GM18499 (cell line): ENCODE data around the gene PSTPIP1.
A peak's percentile ranks its signal among the peaks of the same experiment; 100 is the strongest.

Source experiments
- ATAC-seq: cut with Tn5 transposase; IDR thresholded peaks from one replicate; pipeline ENCODE4 v1.9.1; 2021; ENCODE audit warnings: moderate number of reproducible peaks; ENCODE audit not compliant: insufficient read depth, unreplicated experiment

PSTPIP1 gene

GRCh38 chr15:77064063-77064462, 69.1 kb downstream of the PSTPIP1 start:
- no peak for ATAC-seq

DNA sequence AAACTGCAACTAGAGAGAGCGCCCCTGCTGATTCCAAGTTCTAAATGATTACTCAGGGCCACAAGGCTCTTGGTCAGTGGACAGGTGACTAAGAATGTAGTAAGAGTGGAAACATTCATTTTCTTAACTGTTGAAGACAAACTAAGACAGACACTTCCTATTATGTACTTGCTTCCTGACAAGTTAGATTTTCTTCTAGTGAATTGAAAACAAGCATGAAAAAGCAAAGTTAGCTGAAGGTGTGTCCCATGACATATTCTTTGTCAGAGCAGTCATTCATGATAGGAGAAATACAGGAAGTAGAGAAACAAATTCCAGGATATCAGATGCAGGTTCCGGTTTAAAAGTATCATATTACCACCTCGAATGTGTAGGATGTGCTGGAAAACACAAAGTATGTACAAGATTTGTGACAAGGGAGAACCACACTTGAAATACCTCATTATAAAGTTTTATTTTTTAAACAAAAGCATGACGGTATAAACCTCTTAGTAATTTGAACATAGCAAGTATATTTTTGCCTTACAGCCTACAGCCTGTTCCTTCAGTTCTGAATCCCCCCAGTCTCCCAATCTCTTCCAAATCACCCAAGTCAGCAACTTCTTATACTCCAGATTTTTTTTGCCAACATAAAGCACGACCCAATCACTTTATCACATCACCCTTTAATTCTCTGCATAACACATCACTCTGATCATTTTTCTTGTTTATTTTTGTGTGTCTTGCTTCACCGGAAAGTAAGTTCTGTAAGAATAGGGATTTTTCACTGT, 69.8 kb downstream of the PSTPIP1 start:
- ATAC-seq = no peak

- ATAC-seq = no peak
Measured at GRCh38 chr15:77066971-77067690, 72.2 kb downstream of the PSTPIP1 start.

GRCh38 chr15:77067691-77068367, 72.9 kb downstream of the PSTPIP1 start:
- no peak for ATAC-seq

- ATAC-seq = no peak
Measured at GRCh38 chr15:77068633-77069032, 73.7 kb downstream of the PSTPIP1 start.

DNA sequence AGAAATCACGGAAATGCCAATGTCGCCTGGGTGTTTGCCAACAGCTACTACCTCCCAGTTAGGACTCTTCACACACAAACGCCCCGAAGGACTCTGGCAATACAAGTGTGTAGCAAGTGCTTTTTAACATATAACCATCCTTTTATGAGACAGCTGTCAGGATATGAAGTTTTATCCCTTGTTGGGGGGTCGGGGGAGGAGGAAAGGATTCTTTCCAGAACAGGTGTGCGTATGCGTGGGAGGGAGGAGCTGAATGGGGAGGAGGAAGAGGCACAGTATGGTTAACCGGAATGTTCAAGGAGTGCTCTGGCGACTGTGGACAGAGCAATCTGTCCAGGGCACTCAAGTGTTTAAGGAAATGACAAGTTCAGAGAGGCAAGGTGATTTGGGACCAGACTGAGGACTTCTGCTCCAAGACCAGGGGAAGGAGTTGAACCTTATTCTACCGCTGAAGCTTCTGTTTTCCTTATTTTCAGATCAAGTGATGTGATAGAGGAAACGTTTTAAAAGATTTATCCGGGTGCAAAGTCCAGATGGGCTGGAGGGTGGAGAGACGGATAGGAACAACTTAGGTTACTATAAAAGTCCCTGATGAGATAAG, 74.7 kb downstream of the PSTPIP1 start:
- ATAC-seq = no peak

DNA sequence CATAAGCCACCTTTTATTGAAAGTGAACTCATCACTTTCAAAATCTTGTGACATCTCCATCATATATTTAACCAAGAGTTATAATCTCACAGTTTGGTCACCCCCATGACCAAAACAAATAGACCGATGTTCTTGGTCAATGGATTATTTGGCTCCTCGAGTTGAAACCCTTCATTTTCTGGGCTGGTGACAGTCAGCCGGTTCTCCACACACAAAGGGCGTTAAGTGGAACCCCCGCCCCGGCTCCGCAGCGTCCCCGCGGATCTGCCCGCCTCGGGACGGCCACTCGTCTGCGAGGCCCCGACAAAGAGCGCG, 75.2 kb downstream of the PSTPIP1 start:
- no peak for ATAC-seq

DNA sequence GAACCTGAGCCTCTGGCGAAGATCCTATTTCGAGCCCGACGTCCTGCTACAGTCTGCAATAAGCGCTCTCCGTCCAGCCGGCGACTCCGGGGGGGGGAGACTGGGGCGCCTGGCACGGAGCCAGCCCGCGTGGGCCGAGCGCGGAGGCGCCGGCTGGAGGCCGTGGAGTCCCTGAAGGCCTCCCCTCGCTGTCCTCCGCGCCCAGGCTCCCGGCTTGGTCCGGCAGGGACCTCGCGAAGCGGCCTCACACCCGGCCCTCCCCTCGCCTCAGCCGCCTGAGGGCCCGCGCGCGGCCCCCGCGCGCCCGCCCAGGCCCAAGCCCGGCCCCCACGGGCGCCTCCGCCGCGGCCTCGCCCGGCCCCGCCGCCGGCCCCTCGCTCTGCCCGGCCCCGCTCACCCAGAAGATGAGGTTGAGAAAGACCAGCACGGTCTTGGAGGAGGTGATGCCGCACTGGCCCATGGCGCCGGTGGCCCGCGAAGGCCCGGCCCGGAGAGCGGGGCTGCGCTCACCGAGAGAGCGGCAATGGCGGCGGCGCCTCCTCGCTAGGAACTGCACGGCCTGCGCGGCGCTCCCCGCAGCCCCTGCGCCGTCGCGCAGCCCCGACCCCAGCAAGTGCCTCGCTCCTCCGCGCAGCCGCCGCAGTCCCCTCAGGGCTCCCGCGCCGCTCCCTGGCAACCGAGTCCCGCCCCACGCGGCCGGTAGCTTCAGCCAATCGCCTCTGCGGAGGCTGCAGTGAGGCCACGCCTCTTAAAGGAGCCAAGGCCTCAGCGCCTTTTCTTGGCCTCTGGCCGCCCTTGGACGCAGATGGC, 75.8 kb downstream of the PSTPIP1 start, which contains the start of gene TSPAN3:
Gene TSPAN3, minus strand, starts transcription at position 615 of the 810 bp plus-strand sequence. Its CDS starts 155 bp downstream, at position 460.
- peak; percentile 85 for ATAC-seq

- ATAC-seq = no peak
Measured at GRCh38 chr15:77071305-77072223, 76.6 kb downstream of the PSTPIP1 start.

GRCh38 chr15:77074350-77074749, 79.4 kb downstream of the PSTPIP1 start:
- no peak for ATAC-seq

- no peak for ATAC-seq
Measured at GRCh38 chr15:77075528-77075927, 80.6 kb downstream of the PSTPIP1 start.

DNA sequence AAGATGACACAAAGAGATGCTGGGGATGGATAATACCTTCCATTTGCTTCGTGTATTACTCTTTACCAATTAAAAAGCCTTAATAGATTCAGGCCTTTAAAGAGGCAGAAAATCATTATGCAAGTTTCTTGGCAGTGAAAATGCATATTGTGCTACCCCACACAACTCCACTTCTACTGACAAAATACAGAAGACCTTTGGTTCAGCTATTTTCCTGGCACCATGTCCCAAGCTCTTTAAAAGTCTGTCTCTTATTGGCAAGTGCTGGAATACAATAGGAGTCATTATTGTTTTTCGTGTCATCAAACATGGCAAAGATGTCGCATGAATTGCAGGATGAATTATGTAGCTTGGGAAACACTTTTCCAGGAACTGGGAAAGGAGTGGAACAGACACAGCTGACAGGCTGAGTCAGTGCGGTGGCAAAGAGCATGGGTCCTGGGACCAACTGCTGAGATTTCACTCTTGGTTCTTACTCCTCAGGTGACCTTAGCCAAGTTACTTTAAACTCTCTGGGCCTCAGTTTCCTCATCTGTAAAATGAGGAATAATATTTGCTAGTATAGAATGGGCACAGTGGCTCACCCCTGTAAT, 81.5 kb downstream of the PSTPIP1 start:
- ATAC-seq = no peak

DNA sequence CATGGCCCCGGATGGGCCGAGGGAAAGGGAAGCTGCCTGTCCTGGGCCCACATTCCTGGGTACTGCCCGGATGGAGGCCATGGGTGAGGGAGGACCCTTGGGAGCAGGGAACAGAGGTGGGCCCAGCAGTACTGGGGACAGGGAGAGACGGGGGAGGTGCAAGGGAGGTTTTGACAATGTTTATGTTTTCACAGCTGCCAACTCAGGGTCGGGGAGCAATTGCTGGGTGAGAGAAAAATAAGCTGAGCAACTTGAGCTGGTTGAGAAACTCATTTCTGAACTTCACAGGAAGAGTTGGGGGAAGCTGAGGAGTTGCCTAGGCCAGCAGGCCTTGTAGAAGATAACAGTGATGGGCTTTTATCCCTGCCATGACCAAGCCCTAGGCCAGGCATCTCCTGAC, 87.0 kb downstream of the PSTPIP1 start:
- no peak for ATAC-seq

- ATAC-seq = no peak
Measured at GRCh38 chr15:77083381-77084160, 88.6 kb downstream of the PSTPIP1 start.

DNA sequence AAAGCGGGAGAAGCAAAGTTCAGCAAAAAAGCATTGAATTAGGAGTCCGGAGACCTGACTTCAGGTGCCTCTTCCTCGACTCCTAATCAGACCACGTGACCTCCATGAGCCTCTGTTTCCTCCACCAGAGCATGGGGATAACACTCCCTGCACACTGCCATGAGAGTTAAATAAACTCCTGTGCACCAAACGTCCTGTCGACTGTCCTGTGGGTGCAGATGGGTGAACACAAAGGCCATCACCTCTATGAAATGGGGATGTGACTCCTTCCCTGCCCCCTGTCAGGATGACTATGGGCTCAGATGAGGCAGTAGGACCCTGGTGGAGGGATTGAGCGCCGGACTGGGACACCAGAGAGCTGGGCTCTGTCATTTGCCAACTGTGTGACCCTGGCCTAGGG, 89.5 kb downstream of the PSTPIP1 start:
- ATAC-seq = no peak

GRCh38 chr15:77085297-77085696, 90.4 kb downstream of the PSTPIP1 start:
- ATAC-seq = no peak
